NB4 (cell line): ENCODE data around the gene EIF5A.

Experiments used
- DNase-seq: peaks from one replicate; pipeline ENCODE4 v3.0.0; 2010; ENCODE audit warnings: low read depth
- H3K4me3 ChIP-seq: one replicate; pipeline ENCODE4 v1.5.1; 2011; ENCODE audit warnings: mild to moderate bottlenecking, low read depth, low read length, moderate library complexity
- MYC ChIP-seq: IDR thresholded peaks from 2 replicates; pipeline ENCODE4 v1.6.1; 2011; ENCODE audit warnings: low read depth, low read length
- POLR2A ChIP-seq: IDR thresholded peaks from 2 replicates; pipeline ENCODE4 v1.6.1; 2011; ENCODE audit warnings: mild to moderate bottlenecking; ENCODE audit not compliant: insufficient read length; ENCODE audit errors: extremely low read depth
- TF ChIP-seq, protein P1 (sequence below): IDR thresholded peaks from one replicate; pipeline ENCODE4 v1.5.1; 2012; ENCODE audit warnings: low read depth, low read length
- TF ChIP-seq, protein P2 (sequence below): IDR thresholded peaks from 2 replicates; pipeline ENCODE4 v1.6.1; 2011; ENCODE audit warnings: low read depth, low read length

Gene EIF5A

DNA sequence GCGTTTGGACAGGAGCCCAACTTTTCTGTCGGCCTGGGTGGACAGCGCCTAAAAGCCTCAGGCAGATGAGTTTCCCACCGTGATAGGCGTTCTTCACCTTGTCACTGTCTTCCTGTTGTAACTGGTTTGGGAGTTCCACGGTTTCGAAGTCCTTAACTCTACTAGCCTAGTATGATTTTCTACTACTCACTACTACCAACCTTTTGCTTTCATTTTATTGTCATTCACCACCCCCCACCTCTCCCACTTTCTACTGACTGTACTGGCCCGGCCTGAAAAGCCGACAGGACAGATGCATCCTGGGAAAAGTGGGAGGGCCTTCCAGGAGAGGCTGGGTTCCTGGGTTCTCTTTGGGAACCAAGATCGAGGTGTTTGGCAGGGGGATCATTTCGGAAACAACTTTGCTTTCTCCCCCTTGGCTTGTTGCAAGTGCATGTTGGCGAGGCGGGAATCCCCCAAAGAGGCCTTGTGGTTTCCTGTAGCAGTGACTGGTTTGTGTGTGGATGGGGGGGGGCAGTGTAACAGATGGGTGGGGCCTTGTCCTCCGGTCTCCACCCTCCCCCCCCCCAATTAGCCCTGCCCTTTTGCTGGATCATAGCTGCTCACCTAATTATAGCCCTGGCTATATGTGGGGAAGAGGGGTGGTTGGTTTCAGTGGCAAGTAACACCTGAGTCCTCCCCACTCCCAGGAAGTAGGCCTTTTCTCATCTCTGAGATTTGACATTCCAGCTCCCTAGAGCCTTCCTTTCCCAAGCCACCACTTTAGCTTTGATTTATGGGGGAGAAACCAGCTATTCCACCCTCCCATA, 1.4 kb downstream of the EIF5A start:
- H3K4me3 ChIP-seq, result peak overlapping the region; percentile 99
- TF ChIP-seq MYC, result no peak
- TF ChIP-seq POLR2A, result peak; percentile 14
- DNase-seq, result peak; percentile 84

DNA sequence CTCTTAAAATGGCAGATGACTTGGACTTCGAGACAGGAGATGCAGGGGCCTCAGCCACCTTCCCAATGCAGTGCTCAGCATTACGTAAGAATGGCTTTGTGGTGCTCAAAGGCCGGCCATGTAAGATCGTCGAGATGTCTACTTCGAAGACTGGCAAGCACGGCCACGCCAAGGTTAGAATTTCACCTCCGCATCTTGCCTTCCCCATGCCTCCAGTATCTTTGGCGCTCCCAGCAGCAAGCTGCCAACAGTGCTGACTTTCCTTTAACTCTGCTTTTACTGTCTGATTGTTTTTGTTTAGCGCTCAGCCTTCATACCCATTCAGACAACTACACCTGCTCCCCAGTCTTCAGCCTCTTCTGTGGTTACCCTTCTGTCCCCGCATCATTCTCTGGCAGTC, 2.2 kb downstream of the EIF5A start:
- H3K4me3 ChIP-seq, result peak overlapping the region; percentile 99
- TF ChIP-seq, protein P1, sequence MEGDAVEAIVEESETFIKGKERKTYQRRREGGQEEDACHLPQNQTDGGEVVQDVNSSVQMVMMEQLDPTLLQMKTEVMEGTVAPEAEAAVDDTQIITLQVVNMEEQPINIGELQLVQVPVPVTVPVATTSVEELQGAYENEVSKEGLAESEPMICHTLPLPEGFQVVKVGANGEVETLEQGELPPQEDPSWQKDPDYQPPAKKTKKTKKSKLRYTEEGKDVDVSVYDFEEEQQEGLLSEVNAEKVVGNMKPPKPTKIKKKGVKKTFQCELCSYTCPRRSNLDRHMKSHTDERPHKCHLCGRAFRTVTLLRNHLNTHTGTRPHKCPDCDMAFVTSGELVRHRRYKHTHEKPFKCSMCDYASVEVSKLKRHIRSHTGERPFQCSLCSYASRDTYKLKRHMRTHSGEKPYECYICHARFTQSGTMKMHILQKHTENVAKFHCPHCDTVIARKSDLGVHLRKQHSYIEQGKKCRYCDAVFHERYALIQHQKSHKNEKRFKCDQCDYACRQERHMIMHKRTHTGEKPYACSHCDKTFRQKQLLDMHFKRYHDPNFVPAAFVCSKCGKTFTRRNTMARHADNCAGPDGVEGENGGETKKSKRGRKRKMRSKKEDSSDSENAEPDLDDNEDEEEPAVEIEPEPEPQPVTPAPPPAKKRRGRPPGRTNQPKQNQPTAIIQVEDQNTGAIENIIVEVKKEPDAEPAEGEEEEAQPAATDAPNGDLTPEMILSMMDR, result no peak
- no peak for TF ChIP-seq MYC
- no peak for TF ChIP-seq POLR2A
- TF ChIP-seq, protein P2, sequence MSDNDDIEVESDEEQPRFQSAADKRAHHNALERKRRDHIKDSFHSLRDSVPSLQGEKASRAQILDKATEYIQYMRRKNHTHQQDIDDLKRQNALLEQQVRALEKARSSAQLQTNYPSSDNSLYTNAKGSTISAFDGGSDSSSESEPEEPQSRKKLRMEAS, result no peak
- DNase-seq, result no peak

DNA sequence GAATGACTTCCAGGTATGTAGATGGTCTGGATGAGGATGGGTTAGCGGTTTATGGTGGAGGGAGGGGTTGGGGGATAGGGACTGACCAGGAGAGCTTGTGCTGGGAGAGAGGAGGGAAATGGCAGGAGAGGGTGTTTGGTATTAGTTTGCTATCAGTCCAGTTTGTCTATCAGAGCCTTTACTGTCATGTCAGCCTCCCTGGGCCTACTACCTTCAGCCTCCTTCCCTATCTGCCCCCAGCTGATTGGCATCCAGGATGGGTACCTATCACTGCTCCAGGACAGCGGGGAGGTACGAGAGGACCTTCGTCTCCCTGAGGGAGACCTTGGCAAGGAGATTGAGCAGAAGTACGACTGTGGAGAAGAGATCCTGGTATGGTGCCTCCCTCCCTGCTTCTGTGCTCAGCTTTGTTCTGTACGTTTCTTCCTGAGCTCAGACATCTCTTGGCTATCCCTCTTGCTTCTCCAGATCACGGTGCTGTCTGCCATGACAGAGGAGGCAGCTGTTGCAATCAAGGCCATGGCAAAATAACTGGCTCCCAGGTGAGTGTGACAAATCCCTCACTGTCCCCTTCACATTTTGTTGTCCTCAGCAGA, 3.8 kb downstream of the EIF5A start:
- no peak for TF ChIP-seq MYC
- TF ChIP-seq, protein P1, result no peak
- TF ChIP-seq, protein P2, result no peak
- no peak for TF ChIP-seq POLR2A
- H3K4me3 ChIP-seq, result no peak overlapping the region
- DNase-seq, result no peak

DNA sequence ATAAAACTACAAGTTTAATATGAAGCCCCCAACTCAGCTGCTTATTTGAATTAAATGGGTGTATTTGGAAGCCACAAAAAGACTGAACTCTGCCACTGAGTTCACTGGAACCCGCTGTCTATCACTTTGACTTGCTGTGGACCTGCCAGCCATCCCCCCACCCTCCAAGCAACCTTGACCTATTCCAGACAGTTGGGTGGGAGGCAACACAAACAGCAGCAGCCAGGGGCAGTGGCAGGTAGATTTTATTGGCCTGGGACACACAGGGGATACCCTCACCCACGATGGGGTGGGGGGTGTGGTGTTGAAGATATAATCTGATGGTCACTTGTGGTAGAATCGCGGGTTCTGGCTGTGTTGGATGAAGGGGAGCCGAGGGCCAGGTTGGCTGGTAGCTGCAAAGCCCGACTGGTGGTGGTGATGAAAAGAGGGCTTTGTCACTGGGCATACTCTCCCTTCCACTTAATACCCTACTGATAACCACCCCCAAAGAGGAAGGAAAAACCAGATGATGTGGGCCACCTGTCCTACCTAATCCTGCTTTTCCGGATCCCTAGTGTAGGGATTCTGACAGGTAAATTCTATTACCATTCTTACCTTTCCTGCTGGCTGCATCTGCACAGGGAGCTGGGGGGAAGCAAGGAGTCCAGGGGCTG, 5.1 kb downstream of the EIF5A start:
- H3K4me3 ChIP-seq, result no peak overlapping the region
- TF ChIP-seq, protein P1, result no peak
- TF ChIP-seq MYC (no peak), POLR2A (no peak)
- TF ChIP-seq, protein P2, result no peak
- DNase-seq, result no peak

DNA sequence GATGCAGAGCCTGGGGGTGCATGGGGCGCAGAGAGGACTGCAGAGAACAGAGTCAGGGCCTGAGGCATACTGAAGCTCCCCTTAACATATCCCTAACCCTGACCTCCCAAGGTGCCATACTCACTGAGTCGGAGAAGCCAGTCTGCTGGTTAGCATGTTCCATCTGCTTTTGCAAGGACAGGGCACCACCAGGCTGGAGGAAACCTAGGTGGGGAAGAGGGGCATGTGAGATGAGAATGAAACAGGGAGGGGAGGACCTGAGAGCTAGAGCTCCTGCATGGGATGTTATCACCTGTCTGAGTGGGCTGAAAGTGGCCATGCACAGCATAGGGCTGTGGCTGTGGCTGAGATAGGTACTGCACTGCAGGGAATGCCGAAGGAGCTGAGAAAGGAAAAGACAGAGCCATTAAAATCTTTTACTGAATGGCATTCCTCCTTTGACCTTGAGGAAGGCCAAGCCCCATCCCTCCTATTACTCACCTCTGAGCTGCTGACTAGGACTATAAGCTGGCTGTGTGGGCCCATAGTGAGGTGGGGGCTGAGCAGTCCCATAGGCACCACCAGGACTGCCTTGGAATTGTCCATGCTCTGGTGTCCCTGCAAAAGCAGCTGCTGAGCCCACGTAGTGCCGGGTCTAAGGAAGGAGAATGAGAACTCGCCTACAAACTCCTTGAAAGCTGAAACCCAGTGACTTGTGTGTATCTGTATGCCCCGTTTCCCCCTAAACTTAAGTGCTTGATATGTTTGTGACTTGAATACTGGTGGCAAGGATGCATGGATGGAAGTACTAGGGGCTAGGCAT, 5.9 kb downstream of the EIF5A start:
- peak overlapping the region; percentile 73 for H3K4me3 ChIP-seq
- peak; percentile 39 for DNase-seq

More for the DNA sequence above, 5.9 kb downstream of the EIF5A start:
- TF ChIP-seq, protein P1, result no peak
- TF ChIP-seq MYC (no peak), POLR2A (no peak)
- TF ChIP-seq, protein P2, result no peak
